ENCODE measurements around the gene NUMA1. TPM values are rescaled to one million over a fixed set of nuclear protein-coding genes. Genes with fewer than 3 reads are reported as not detected.

Gene NUMA1
- total RNA-seq, 1 donor from 2014 or later = 112 TPM

- DNase-seq (ENCODE audit: low spot score) = no peak
- Mint-ChIP-seq H3K9me3 (ENCODE audit: low read depth) (no peaks in the 10 kb centered on the region), H3K4me1 (ENCODE audit: low read depth) (peaks cover 26% of the 10 kb centered on the region), H3K27ac (ENCODE audit: unreplicated experiment) (no peak overlapping the region), H3K36me3 (ENCODE audit: low read depth) (peaks cover 11% of the 10 kb centered on the region), H3K27me3 (ENCODE audit: low read depth) (no peaks in the 10 kb centered on the region), H3K4me3 (ENCODE audit: unreplicated experiment) (no peak overlapping the region)
- TF ChIP-seq CTCF (IDR thresholded peaks at IDR 0.05) = no peak
Observed at GRCh38 chr11:72037554-72038311, 42.6 kb downstream of the NUMA1 start.

DNA sequence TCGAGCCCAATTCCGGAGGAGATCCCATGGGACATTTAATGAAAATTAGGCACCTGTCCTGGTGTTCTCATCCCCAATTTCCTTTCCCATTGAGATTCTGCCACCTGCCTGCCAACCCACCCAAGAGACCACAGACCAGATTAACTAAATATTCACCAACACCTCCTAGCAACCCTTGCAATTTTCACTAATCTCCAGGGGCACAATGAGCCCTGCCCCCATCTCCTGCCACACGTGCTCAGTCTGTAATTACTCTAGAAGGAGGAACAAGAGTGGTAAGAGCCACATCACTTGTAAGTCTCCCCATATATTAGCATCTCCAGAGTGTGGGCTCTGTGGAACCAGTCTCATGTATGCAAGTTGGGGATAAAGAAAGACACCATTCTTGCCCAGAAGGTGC lies 43.7 kb downstream of the NUMA1 start:
- Mint-ChIP-seq H3K9me3 (ENCODE audit: low read depth) (no peaks in the 10 kb centered on the region), H3K27me3 (ENCODE audit: low read depth) (no peaks in the 10 kb centered on the region), H3K27ac (ENCODE audit: unreplicated experiment) (no peak overlapping the region), H3K4me1 (ENCODE audit: low read depth) (peaks cover 16% of the 10 kb centered on the region), H3K36me3 (ENCODE audit: low read depth) (peaks cover 11% of the 10 kb centered on the region), H3K4me3 (ENCODE audit: unreplicated experiment) (no peak overlapping the region)
- DNase-seq (ENCODE audit: low spot score) = no peak
- no peak for TF ChIP-seq CTCF (IDR thresholded peaks at IDR 0.05)

DNA sequence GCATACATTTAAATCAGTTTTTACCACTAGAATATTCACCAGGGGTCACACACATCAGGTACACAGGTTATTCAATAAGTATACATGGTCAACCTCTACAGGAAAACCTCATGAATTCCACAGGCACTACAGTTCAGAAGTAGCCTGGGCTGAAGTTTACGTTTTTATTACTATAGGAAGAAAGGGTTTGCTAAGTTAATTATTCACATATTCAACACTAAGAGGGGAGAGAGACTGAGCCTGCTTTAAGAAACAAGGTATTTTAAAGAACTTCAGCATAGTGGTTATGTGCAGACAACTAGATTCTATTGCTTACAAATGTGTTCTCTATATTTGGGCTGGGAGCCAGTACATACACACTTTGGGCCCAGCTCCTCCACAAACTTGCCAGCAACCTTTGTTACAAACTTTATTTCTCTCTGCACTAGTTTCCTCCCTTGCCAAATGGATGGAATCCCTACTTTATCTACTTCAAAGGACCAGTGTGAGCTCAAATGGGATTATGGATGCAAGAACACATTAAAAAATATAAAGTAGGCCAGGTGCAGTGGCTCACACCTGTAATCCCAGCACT lies 49.8 kb downstream of the NUMA1 start:
- DNase-seq (ENCODE audit: low spot score) = no peak
- Mint-ChIP-seq H3K27me3 (ENCODE audit: low read depth) (no peaks in the 10 kb centered on the region), H3K9me3 (ENCODE audit: low read depth) (no peaks in the 10 kb centered on the region), H3K27ac (ENCODE audit: unreplicated experiment) (no peak overlapping the region), H3K4me3 (ENCODE audit: unreplicated experiment) (no peak overlapping the region), H3K4me1 (ENCODE audit: low read depth) (peaks cover 18% of the 10 kb centered on the region), H3K36me3 (ENCODE audit: low read depth) (peaks cover 15% of the 10 kb centered on the region)
- TF ChIP-seq CTCF (IDR thresholded peaks at IDR 0.05) = no peak

DNA sequence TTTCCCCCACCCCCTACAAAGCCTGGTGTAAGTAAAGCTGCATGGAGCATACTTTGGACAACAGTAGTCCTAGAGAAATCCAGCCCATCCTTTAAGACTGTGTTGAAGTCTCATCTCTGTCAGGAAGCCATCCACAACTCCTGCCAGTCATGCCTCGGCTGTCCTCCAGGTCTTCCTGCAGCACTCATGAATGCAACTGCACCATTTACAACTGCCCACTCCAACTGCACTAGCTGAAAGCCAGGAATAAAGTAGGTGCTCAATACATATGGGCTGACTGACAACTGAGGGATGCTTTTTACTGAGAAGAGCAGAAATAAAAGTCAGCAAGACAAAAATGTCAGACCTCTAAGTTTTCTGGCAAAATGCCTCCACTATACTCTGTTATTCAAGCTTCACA lies 54.3 kb downstream of the NUMA1 start:
- Mint-ChIP-seq H3K27me3 (ENCODE audit: low read depth) (no peaks in the 10 kb centered on the region), H3K4me1 (ENCODE audit: low read depth) (peaks cover 24% of the 10 kb centered on the region), H3K36me3 (ENCODE audit: low read depth) (peaks cover 19% of the 10 kb centered on the region), H3K9me3 (ENCODE audit: low read depth) (no peaks in the 10 kb centered on the region), H3K4me3 (ENCODE audit: unreplicated experiment) (no peak overlapping the region), H3K27ac (ENCODE audit: unreplicated experiment) (peak overlapping the region; percentile 94)
- DNase-seq (ENCODE audit: low spot score) = no peak
- TF ChIP-seq CTCF (IDR thresholded peaks at IDR 0.05) = no peak

DNA sequence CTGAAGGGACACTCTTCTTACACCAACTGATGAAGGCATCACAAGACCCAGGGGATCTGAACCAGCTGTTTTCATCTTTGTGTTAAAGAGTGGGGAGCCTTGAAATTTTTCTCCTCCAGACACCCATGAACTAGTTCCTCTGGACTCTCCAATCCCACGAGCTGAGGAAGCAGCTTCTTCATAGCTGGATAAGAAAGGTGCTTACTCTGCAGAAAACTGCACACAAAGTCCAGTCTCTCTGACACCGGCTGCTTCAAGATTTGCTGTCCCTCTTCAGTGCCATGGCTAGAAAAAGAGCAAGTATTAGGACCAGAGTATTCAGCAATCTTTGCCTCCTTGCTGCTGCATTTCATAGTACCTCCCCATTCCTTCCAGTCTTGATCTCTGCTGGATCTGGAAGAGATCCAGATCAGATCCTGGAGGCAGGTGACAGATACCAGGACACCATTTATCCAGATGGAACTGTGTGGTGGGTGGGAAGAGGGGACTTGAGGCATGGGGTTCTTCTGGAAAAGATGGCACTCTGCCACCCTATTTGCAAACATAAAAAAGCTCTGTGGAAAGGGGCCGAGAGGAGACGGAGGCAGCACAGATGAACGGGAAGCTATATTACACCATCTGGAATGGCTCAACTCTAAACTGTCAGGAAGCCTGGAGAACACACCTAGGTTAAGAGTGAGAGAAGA lies 56.1 kb downstream of the NUMA1 start:
- H3K27me3 Mint-ChIP-seq (ENCODE audit: low read depth) = no peaks in the 10 kb centered on the region
- H3K36me3 Mint-ChIP-seq (ENCODE audit: low read depth) = peaks cover 30% of the 10 kb centered on the region
- H3K4me1 Mint-ChIP-seq (ENCODE audit: low read depth) = peaks cover 14% of the 10 kb centered on the region
- H3K4me3 Mint-ChIP-seq (ENCODE audit: unreplicated experiment) = no peak overlapping the region
- H3K27ac Mint-ChIP-seq (ENCODE audit: unreplicated experiment) = peak overlapping the region; percentile 41
- no peak for DNase-seq (ENCODE audit: low spot score)
- H3K9me3 Mint-ChIP-seq (ENCODE audit: low read depth) = no peaks in the 10 kb centered on the region
- no peak for TF ChIP-seq CTCF (IDR thresholded peaks at IDR 0.05)
